Measurements from ENCODE around the gene L1TD1.

Gene L1TD1

GRCh38 chr1:62247391-62248168 lies 52.9 kb downstream of the L1TD1 start:
- no peak for DNase-seq (ENCODE audit: low read depth)
- TF ChIP-seq, protein P1, sequence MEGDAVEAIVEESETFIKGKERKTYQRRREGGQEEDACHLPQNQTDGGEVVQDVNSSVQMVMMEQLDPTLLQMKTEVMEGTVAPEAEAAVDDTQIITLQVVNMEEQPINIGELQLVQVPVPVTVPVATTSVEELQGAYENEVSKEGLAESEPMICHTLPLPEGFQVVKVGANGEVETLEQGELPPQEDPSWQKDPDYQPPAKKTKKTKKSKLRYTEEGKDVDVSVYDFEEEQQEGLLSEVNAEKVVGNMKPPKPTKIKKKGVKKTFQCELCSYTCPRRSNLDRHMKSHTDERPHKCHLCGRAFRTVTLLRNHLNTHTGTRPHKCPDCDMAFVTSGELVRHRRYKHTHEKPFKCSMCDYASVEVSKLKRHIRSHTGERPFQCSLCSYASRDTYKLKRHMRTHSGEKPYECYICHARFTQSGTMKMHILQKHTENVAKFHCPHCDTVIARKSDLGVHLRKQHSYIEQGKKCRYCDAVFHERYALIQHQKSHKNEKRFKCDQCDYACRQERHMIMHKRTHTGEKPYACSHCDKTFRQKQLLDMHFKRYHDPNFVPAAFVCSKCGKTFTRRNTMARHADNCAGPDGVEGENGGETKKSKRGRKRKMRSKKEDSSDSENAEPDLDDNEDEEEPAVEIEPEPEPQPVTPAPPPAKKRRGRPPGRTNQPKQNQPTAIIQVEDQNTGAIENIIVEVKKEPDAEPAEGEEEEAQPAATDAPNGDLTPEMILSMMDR (conservative IDR thresholded peaks at IDR 0.05; ENCODE audit: low read depth, low read length): no peak
- no peak overlapping the region for H3K4me3 ChIP-seq (ENCODE audit: low read length)

- no peak overlapping the region for H3K4me3 ChIP-seq (ENCODE audit: low read length)
- TF ChIP-seq, protein P1 (conservative IDR thresholded peaks at IDR 0.05; ENCODE audit: low read depth, low read length): no peak
- no peak for DNase-seq (ENCODE audit: low read depth)
Observed at GRCh38 chr1:62250126-62250726, 55.6 kb downstream of the L1TD1 start.

DNA sequence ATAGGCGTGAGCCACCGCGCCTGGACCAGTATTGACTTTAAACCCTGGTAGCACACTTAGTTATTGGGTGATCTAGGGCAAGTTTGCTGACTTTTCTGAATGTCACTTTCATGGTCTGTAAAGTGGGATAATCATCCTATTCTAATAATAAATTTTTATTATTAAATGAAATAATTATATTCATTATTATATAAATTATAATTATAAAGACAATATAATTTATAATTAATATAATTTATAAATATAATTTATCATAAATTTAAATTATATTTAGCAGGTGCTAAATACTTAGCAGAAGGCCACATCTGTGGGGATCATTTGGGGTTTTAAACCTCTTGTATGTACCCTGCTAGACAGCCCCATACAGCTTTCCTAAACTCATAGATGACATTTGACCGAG lies 64.9 kb downstream of the L1TD1 start:
- DNase-seq (ENCODE audit: low read depth): no peak
- TF ChIP-seq, protein P1 (conservative IDR thresholded peaks at IDR 0.05; ENCODE audit: low read depth, low read length): no peak

DNA sequence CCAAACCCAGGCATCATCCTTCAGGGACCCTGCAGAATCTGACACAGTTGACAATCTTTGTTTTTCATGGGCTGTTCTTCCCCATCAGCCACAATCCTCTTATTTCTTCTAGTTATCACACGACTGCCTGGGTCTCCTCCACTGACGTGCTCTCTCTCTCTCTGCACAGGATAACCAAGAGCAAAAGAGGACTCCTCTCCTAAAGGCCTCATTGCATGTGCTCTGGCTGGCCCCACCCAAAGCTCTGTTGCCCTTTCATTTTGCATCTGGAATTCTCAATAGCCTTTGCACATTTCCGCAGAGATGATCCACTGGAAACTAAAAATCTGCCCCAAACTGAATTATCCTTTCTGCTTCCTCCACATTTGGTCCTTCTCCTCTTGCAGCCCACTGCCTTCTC lies 66.0 kb downstream of the L1TD1 start:
- TF ChIP-seq, protein P1 (conservative IDR thresholded peaks at IDR 0.05; ENCODE audit: low read depth, low read length): no peak
- H3K4me3 ChIP-seq (ENCODE audit: low read length): no peak overlapping the region
- no peak for DNase-seq (ENCODE audit: low read depth)

More for the DNA sequence above, 64.9 kb downstream of the L1TD1 start:
- no peak overlapping the region for H3K4me3 ChIP-seq (ENCODE audit: low read length)
